ACC112 (cell line): Measurements from ENCODE around the gene PRM2.

Experiments used
- H2AFZ ChIP-seq: fragments of 200-600 bp; sonication (generic); one replicate; pipeline ENCODE4 v1.6.0; 2017; ENCODE audit warnings: antibody characterized with exemption, low read length; ENCODE audit not compliant: unreplicated experiment
- H3K27ac ChIP-seq: fragments of 200-600 bp; sonication (generic); 2 replicates; pipeline ENCODE4 v1.5.1; 2014; ENCODE audit warnings: low read depth, mild to moderate bottlenecking, antibody characterized with exemption, low read length, moderate library complexity
- H3K27me3 ChIP-seq: fragments of 200-600 bp; sonication (generic); 2 replicates; pipeline ENCODE4 v1.6.1; 2014; ENCODE audit warnings: mild to moderate bottlenecking, antibody characterized with exemption, low read length, moderate library complexity, mixed read lengths; ENCODE audit not compliant: insufficient read depth
- H3K36me3 ChIP-seq: fragments of 200-600 bp; sonication (generic); 2 replicates; pipeline ENCODE4 v1.6.1; 2016; ENCODE audit warnings: mild to moderate bottlenecking, antibody characterized with exemption, low read length, moderate library complexity, mixed read lengths; ENCODE audit not compliant: insufficient read depth
- H3K4me1 ChIP-seq: fragments of 200-600 bp; sonication (generic); one replicate; pipeline ENCODE4 v1.6.1; 2016; ENCODE audit warnings: low read length, mixed read lengths; ENCODE audit not compliant: insufficient read depth, unreplicated experiment, control insufficient read depth
- H3K4me3 ChIP-seq: fragments of 200-600 bp; sonication (generic); 2 replicates; pipeline ENCODE4 v1.5.1; 2014; ENCODE audit warnings: mild to moderate bottlenecking, low read depth, low read length
- H3K79me2 ChIP-seq: fragments of 200-600 bp; sonication (generic); one replicate; pipeline ENCODE4 v1.6.0; 2016; ENCODE audit warnings: low read length; ENCODE audit not compliant: control insufficient read depth, unreplicated experiment, insufficient read depth

The PRM2 gene

DNA sequence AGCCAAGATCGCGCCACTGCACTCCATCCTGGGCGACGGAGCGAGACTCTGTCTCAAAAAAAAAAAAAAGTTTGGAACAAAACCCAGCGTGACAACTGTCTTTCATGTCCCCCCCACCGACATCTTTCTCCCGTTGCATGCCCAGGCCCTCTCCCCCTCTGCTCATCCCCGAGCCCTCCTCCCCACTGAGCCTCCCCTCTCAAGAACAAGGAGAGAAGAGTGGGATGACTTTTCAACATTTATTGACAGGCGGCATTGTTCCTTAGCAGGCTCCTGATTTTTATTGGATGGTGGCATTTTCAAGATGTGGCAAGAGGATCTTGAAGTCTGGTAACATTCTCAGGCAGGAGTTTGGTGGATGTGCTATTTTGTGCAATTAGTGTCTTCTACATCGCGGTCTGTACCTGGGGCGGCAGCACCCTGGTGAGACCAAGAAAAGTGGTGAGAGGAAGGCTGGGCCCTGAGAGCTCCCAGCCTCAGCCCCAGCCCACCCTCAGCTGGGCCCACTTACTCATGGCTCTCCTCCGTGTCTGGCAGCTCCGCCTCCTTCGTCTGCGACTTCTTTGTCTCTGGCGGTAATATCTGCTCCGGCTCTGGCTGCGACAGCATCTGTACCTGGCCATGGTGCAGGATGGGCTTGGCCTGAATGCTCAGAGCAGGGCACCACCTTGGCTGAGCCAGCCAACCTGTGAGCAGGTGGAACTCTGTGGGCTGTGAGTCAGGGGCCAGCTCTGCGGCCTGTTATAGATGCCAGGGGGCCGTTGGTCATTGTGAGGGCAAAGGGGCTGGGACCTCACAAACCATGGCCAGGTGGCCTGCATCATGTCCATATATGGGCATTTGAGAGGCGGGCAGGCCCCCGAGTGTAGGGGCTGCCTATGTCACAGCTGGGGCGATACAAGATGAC lies 4.6 kb upstream of the PRM2 start, which contains the start of gene PRM1:
Gene PRM1, minus strand, starts transcription at position 715 of the 907 bp plus-strand sequence. Its CDS starts 92 bp downstream, at position 623.
- Histone ChIP-seq H3K4me3 (no peak within 1 kb of the TSS), H2AFZ (no peak within 1 kb of the TSS), H3K79me2 (no peaks in the 10 kb centered on the region), H3K27me3 (peaks cover 9% of the 10 kb centered on the region; the same call in 1 of the 2 replicates), H3K36me3 (no peaks in the 10 kb centered on the region), H3K27ac (no peak within 1 kb of the TSS), H3K4me1 (no peaks in the 10 kb centered on the region)

DNA sequence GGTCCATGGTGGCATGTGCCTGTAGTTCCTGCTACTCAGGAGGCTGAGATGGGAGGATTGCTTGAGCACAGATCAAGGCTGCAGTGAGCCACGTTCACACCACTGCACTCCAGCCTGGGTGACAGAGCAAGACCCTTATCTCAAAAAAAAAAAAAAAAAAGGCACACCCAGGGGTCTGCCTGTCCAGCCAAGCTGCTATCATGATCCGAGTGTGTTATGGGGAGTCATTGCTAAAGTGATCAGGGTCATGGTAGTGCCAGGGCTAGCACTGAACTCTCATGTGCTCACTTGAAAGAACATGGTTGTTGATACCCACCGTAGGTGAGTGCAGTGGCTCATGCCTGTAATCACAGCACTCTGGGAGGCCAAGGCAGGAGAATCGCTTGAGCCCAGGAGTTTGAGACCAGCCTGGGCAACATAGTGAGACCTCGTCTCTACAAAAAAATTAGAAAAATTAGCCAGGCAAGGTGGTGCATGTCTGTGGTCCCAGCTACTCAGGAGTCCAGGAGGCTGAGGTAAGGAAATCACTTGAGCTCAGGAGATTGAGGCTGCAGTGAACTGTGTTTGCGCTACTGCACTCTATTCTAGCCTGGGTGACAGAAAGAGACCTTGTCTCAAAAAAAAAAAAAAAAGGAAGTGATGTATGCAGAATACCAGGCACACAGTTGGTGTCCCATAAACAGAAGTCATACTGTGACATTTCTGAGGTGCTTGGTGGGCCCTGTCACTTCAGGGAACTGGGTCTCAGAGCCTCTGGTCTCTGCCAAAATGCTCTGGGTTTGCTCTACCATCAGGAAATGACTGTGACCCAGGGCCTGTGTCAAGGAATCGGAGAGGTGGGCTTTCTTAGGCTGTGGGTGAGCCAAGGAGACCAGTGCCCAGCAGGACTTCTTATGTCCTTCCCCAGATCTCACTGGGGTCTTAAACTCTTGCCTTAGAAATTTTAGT lies 2.7 kb upstream of the PRM2 start:
- Histone ChIP-seq H3K4me3 (no peak overlapping the region), H3K79me2 (no peaks in the 10 kb centered on the region), H3K4me1 (no peaks in the 10 kb centered on the region), H3K27ac (no peak overlapping the region), H3K36me3 (no peaks in the 10 kb centered on the region), H2AFZ (no peak overlapping the region), H3K27me3 (no peaks in the 10 kb centered on the region)

DNA sequence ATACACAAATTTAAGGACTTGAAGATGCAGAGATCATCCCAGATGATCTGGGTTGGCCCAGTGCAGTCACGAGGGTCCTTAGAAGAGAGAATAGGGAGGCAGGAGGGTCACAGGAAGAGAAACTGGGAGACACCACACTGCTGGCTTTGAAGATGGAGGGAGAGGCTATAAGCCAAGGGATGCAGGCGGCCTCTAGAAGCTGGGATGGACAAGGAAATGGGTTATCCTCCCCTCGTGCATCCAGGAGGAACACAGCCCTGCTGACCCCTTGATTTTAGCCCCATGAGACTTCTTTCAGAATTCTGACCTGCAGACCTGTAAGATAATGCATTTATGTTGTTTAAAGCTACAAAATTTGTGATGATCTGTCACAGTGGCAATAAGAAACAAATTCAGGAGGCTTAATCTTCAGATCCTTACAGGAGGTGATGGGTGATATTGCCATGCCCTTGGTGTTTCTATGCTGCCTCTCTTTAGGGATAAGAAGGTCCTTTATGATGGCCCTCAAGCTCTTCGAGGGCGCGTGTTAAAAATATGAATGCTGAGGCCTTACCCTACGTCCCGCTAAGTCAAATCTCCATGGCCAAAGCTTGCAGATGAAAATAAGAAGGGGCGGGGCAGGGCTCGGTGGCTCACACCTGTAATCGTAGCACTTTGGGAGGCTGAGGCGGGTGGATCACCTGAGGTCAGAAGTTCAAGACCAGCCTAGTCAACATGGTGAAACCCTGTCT lies 1.5 kb upstream of the PRM2 start:
- Histone ChIP-seq H3K27me3 (no peaks in the 10 kb centered on the region), H3K27ac (no peak overlapping the region), H3K4me3 (no peak overlapping the region), H3K4me1 (no peaks in the 10 kb centered on the region), H3K36me3 (no peaks in the 10 kb centered on the region), H3K79me2 (no peaks in the 10 kb centered on the region), H2AFZ (no peak overlapping the region)

DNA sequence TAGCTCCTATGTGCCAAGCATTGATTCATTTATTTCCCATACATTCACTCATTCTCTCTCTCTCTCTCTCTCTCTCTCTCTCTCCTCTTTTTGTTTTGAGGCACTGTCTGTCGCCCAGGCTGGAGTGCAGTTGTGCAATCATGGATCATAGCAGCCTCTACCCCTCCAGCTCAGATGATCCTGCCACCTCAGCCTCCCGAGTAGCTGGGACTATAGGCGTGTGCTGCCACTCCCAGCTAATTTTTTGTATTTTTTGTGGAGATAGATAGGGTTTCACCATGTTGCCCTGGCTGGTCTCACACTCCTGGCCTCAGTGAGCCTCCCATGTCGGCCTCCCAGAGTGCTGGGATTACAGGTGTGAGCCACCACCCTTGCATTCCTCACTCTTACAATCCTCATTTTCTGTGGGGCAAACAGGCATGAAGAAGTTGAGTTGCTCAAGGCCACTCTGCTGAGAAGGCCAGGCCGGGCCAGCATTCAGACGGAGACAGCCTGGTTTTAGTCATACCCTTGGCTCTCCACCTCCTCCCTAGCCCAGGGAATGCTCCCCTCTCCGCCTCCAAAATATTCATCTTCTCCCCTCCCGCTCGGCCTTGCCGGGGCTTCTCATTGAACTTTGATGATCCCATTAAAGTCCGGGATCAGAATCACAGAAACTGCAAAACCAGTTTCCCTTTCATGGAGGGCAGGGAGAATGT lies 765 bp upstream of the PRM2 start:
- Histone ChIP-seq H2AFZ (no peak overlapping the region), H3K4me1 (no peaks in the 10 kb centered on the region)

DNA sequence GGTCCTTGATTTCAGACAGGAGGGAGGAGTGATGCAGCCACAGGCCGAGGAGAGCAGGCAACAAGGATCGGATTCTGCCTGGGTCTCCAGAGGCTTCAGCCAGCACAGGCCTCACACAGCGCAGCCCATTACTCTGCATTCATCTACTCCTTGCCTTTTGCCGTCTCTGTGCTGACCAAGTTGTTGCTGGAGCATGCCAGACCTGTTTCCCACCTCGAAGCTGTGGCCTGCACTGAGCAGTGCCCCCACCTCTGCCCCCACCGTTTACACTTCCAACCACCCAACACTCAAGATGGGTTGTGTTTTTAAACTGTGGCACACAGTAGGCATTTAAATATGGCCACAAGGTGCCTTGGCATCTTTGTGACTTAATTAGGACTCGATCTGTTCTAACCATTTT lies 1.3 kb downstream of the PRM2 start:
- Histone ChIP-seq H3K4me3 (no peak overlapping the region), H2AFZ (no peak overlapping the region), H3K27me3 (no peaks in the 10 kb centered on the region), H3K27ac (no peak overlapping the region), H3K4me1 (no peaks in the 10 kb centered on the region), H3K36me3 (no peaks in the 10 kb centered on the region), H3K79me2 (no peaks in the 10 kb centered on the region)

More for the DNA sequence above, 765 bp upstream of the PRM2 start:
- Histone ChIP-seq H3K27me3 (no peaks in the 10 kb centered on the region), H3K36me3 (no peaks in the 10 kb centered on the region), H3K79me2 (no peaks in the 10 kb centered on the region), H3K27ac (no peak overlapping the region), H3K4me3 (no peak overlapping the region)

DNA sequence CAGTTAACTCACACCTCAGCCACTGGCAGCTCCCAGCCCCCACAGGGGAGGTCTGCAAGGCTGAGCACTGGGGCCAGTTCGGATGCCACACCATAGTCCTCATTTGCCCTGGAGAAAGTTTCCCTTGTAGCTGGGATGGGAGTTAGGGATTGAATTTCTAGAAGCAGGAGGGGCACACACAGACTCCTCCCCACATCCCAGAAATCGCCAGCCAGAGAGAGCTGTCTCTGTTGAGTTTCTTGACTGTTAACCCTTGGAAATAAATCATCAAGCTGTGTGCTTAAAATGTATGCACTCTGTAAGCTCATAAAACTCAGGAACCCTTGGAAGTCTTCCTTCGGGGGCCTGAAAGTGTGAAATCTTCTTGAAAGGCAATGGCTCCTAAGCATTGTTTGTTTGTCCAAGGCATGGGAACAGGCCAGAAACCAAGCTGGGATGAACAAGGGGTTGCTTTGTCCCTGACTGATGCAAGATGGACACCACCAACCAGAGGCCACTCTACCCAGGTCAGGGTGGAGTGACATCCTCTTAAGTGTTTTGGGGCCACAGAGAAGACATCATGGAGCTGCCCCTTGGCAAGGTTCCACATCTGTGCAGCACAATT lies 2.5 kb downstream of the PRM2 start:
- no peaks in the 10 kb centered on the region for H3K79me2 ChIP-seq
- no peak overlapping the region for H2AFZ ChIP-seq
- H3K4me1 ChIP-seq, result no peaks in the 10 kb centered on the region
- H3K27me3 ChIP-seq, result no peaks in the 10 kb centered on the region
- no peak overlapping the region for H3K4me3 ChIP-seq
- no peaks in the 10 kb centered on the region for H3K36me3 ChIP-seq
- no peak overlapping the region for H3K27ac ChIP-seq

- Histone ChIP-seq H3K4me3 (no peak within 1 kb of the TSS), H3K4me1 (no peaks in the 10 kb centered on the region), H3K36me3 (no peaks in the 10 kb centered on the region), H3K27me3 (no peaks in the 10 kb centered on the region), H3K79me2 (no peaks in the 10 kb centered on the region), H3K27ac (no peak within 1 kb of the TSS), H2AFZ (no peak within 1 kb of the TSS)
Observed at GRCh38 chr16:11272921-11273720, 3.2 kb downstream of the PRM2 start, which contains the start of gene PRM3. TSS of gene PRM3 (minus strand) at chr16:11273629. CDS start at chr16:11273595, 34 bp downstream.

GRCh38 chr16:11272484-11272883 lies 3.8 kb downstream of the PRM2 start:
- H3K27ac ChIP-seq, result no peak overlapping the region
- no peaks in the 10 kb centered on the region for H3K4me1 ChIP-seq
- H3K4me3 ChIP-seq, result no peak overlapping the region
- H3K36me3 ChIP-seq, result no peaks in the 10 kb centered on the region
- H3K79me2 ChIP-seq, result no peaks in the 10 kb centered on the region
- H3K27me3 ChIP-seq, result peaks cover 3% of the 10 kb centered on the region; the same call in 1 of the 2 replicates
- H2AFZ ChIP-seq, result no peak overlapping the region

DNA sequence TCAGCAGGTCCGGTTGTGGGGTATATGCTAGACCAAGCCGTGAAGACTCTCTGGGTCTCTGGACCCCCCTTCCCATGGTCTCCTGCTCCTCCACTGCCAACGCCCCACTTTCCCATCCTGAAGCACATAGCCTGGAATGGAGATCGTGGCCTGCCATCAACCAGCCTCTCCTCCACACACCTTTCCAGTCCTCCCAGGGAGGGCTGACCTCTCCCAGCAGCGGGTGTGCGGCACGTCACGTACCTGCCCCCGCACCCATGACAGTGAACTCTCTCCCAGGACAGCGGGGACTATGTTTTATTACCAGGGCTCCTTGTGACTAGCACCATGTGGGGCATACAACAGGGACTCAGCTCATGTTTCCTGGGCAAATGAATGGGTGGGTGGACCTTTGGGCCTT lies 4.7 kb downstream of the PRM2 start:
- H2AFZ ChIP-seq, result no peak overlapping the region
- no peaks in the 10 kb centered on the region for H3K79me2 ChIP-seq
- H3K27ac ChIP-seq, result no peak overlapping the region
- H3K4me3 ChIP-seq, result no peak overlapping the region
- H3K27me3 ChIP-seq, result peaks cover 3% of the 10 kb centered on the region; the same call in 1 of the 2 replicates
- no peaks in the 10 kb centered on the region for H3K4me1 ChIP-seq
- H3K36me3 ChIP-seq, result no peaks in the 10 kb centered on the region
